GM19468 (cell line): ENCODE data around the gene ZC3H18.
"Not testable (repeated sequence)": the region's sequence is repeated elsewhere in the genome, so short reads cannot be mapped to it uniquely, and the experiment has no call there.

ENCODE experiments used
- ATAC-seq: cut with Tn5 transposase; IDR thresholded peaks from one replicate; pipeline ENCODE4 v1.9.1; 2021; ENCODE audit warnings: mild to moderate bottlenecking, moderate library complexity, moderate number of reproducible peaks; ENCODE audit not compliant: unreplicated experiment; ENCODE audit errors: extremely low read depth

Gene ZC3H18

DNA sequence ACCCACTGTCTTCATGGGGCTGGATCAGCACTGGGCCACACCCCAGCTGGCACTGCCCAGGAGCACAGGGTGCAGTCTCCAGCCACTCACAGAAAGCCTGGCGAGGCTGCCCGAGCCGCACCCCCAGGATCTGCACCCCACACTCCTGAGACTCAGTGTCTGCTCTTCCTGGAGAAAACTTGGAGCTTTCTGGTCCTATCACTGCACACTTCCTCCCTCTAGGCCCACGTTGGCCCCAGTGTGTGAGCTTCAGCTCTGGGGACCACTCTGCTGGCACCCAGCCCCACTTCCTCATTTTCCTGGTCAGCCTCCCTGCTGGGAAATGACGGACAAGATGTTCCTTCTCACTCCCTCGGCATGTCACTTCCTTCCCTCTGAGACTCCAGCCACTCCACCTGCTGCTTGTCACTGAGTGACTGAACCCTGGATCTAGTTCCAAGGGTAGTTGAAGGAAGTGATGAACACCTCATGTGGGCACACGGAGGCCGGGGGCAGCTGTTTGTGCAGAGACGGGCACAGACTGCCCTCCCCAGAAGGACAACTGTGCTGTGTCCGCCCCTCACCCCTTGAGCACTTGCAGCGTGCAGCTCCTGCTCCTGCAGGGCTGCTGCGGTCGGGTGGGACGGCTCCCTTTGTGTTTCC lies 29.0 kb downstream of the ZC3H18 start:
- ATAC-seq: no peak

DNA sequence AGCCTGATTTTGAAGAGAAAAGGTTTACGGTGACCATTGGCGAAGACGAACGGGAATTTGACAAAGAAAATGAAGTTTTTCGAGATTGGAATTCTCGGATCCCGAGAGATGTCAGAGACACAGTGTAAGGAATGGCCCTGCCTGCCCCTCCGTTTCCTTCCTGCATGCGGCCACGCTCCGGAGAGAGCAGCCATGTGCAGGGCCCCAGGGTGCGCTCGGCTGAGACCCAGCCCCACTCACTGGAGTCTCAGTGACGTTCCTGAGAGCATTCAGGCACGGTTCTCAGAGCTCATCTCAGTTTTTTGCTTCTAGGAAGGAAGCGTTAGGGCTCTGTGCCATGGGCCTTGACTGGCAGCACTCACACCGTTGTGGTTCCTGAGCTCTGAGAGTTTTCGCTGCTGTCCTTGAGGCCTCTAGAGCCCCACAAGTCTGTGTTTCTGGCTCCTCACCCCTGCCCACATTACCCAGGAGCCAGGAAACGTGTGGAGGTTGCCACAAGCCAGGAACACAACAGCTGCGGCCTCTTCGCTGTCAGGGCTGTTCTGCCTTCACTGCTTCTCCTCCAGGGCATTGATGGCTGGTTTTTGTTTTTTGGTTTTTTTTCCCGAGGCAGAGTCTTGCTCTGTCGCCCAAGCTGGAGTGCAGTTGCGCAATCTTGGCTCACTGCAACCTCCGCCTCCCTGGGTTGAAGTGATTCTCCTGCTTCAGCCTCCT lies 29.8 kb downstream of the ZC3H18 start:
- ATAC-seq: no peak

DNA sequence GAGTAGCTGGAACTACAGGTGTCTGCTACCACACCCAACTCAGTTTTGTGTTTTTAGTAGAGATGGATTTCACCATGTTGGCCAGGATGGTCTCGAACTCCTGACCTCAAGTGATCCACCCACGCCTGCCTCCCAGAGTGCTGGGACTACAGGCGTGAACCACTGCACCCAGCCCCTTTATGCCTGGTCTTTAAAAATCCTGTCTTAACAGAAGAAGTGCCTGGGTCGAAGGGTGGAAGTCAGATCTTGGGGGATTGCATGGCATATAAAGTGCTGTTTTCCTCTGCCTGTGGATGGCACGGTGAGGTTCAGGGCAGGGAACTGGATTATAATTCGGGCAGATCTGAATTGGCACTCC lies 30.3 kb downstream of the ZC3H18 start:
- no peak for ATAC-seq

- ATAC-seq: no peak
These were observed 31.3 kb downstream of the ZC3H18 start for GRCh38 chr16:88601313-88602036.

GRCh38 chr16:88602091-88602490 lies 31.9 kb downstream of the ZC3H18 start:
- no peak for ATAC-seq

- no peak for ATAC-seq
These were observed 35.3 kb downstream of the ZC3H18 start for GRCh38 chr16:88605186-88606147.

DNA sequence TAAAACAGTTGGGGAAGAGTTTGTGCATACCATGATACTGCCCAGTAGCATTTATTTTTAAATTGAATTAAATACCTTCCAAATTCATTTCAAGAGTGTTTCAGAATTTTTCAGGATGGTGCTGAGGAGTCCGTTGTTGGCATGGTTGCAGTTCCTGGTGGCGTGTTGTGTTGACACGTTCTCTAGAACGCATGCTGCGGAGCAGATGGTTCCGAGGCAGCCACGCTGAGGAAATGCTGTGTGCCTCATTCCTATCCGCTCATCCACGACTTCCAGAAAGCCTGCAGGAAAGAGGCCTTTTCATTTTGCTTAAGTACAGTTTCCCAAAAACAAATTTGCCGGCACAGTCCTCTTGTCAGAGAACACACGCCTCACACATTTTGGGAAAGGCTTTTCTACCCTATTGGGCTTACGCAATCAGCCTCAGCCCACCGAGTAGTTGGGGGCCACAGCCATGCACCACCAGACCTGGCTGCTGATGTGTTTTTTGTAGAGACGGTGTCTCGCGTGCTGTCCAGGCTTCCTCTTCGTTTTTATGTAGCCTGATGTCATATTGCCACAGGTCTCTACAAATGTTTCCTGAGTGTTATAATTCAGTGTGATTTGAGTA lies 36.0 kb downstream of the ZC3H18 start:
- no peak for ATAC-seq

- no peak for ATAC-seq
These were observed 37.9 kb downstream of the ZC3H18 start for GRCh38 chr16:88608076-88608475.

DNA sequence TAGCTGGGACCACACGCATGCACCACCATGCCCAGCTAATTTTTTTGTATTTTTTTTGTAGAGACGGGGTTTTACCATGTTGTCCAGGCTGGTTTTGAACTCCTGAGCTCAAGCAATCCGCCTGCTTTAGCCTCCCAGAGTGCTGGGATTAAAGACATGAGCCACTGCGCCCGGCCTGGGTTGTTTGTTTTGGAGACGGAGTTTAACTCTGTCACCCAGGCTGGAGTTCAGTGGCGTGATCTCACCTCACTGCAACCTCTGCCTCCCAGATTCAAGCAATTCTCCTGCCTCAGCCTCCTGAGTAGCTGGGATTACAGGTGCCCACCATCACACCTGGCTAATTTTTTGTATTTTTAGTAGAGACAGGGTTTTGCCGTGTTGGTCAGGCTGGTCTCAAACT lies 39.2 kb downstream of the ZC3H18 start:
- not testable (repeated sequence) for ATAC-seq

DNA sequence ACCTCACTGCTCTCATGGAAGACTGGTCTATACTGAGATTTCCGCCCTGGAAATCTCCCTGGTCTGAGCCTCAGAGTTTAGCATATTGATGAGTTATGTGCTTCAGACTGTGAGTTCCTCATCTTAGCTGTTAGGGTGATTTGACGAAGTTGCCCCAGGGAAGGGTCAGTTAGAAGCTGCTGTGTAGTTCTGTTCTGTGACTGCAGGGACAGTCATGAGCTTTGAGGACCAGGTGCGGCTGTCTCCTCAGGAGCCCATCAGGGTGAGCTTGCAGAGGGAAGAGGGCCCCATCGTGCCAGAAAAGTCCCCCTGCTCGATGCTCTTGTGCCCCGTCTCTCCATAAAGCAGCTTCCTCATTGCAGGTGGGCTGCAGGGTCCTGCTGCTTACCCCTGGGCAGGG lies 39.9 kb downstream of the ZC3H18 start:
- no peak for ATAC-seq

- ATAC-seq: no peak
These were observed 41.0 kb downstream of the ZC3H18 start for GRCh38 chr16:88610909-88611812.

DNA sequence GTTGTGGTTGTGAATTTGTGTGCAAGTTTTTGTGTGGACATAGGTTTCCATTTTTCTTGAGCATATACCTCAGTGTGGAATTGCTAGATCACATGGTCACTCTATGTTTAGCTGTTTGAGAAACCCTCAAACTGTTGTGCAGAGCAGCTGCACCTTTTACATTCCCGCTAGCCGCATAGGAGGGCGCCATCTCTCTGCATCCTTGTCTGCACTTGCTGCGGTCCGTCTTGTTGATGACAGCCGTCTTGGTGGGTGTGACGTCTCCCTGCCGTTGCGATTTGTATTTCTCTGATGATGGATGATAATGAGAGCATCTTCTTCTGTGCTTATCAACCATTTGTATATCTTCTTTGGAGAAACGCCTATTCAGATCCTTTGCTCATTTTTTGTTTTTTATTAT lies 43.1 kb downstream of the ZC3H18 start:
- ATAC-seq: no peak

GRCh38 chr16:88613911-88614817 lies 44.0 kb downstream of the ZC3H18 start:
- ATAC-seq: no peak

- ATAC-seq: no peak
These were observed 44.8 kb downstream of the ZC3H18 start for GRCh38 chr16:88614818-88615580.

GRCh38 chr16:88616320-88616719 lies 46.1 kb downstream of the ZC3H18 start:
- no peak for ATAC-seq

- ATAC-seq: no peak
These were observed 46.5 kb downstream of the ZC3H18 start for GRCh38 chr16:88616736-88617135.
